ENCODE measurements around the gene ABCA2.

DNA sequence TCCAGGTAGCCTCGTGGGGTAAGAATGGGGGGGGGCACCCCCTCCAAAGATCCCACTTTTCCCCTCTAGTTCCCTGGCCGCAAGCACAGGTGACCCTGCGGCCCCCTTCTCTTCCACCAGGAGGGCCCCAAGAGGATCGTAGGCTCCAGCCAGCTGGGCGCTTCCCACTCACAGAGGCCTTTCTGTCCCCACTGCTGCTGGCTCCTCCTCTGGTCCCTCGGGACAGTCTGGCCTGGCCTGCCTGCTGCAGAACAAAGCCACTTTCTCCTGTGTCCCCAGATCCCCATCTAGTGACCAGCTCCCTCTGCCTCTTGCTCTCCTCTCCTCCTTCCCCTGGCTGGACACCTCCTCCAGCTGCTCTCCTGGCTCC is 42.9 kb upstream of the ABCA2 start:
- no peak for TF ChIP-seq EZH2 (IDR thresholded peaks at IDR 0.05; ENCODE audit: low read length)
- no peak for TF ChIP-seq CTCF (optimal IDR thresholded peaks at IDR 0.05 in 1 of 3, IDR thresholded peaks at IDR 0.05 in 1 of 3, conservative IDR thresholded peaks at IDR 0.05 in 1 of 3; ENCODE audit: extremely low read depth in 1 of 3, insufficient read depth in 2 of 3, low read length in 3 of 3)

Data from keratinocyte (primary cell).